ENCODE results near the gene LYPD8.

Gene LYPD8

GRCh38 chr1:248779350-248779749 is 23.8 kb upstream of the LYPD8 start:
- no peak for TF ChIP-seq GATA3 (IDR thresholded peaks at IDR 0.05; ENCODE audit: low read depth, low read length)
- TF ChIP-seq GATA2 (IDR thresholded peaks at IDR 0.05; ENCODE audit: low read depth, low read length): no peak

GRCh38 chr1:248778906-248779305 is 23.3 kb upstream of the LYPD8 start:
- TF ChIP-seq GATA2 (IDR thresholded peaks at IDR 0.05; ENCODE audit: low read depth, low read length) (no peak), GATA3 (IDR thresholded peaks at IDR 0.05; ENCODE audit: low read depth, low read length) (no peak)

GRCh38 chr1:248776991-248777390 is 21.4 kb upstream of the LYPD8 start:
- TF ChIP-seq GATA3 (IDR thresholded peaks at IDR 0.05; ENCODE audit: low read depth, low read length) (no peak), GATA2 (IDR thresholded peaks at IDR 0.05; ENCODE audit: low read depth, low read length) (no peak)

GRCh38 chr1:248775441-248775840 is 19.9 kb upstream of the LYPD8 start:
- TF ChIP-seq GATA3 (IDR thresholded peaks at IDR 0.05; ENCODE audit: low read depth, low read length): no peak
- TF ChIP-seq GATA2 (IDR thresholded peaks at IDR 0.05; ENCODE audit: low read depth, low read length): no peak

GRCh38 chr1:248759644-248760043 is 4.1 kb upstream of the LYPD8 start:
- TF ChIP-seq GATA2 (IDR thresholded peaks at IDR 0.05; ENCODE audit: low read depth, low read length): no peak
- TF ChIP-seq GATA3 (IDR thresholded peaks at IDR 0.05; ENCODE audit: low read depth, low read length): no peak

GRCh38 chr1:248758352-248758751 is 2.8 kb upstream of the LYPD8 start:
- TF ChIP-seq GATA2 (IDR thresholded peaks at IDR 0.05; ENCODE audit: low read depth, low read length) (no peak), GATA3 (IDR thresholded peaks at IDR 0.05; ENCODE audit: low read depth, low read length) (no peak)

GRCh38 chr1:248757784-248758195 is 2.2 kb upstream of the LYPD8 start:
- TF ChIP-seq GATA2 (IDR thresholded peaks at IDR 0.05; ENCODE audit: low read depth, low read length) (no peak), GATA3 (IDR thresholded peaks at IDR 0.05; ENCODE audit: low read depth, low read length) (no peak)

GRCh38 chr1:248756636-248757035 is 1.1 kb upstream of the LYPD8 start:
- TF ChIP-seq GATA3 (IDR thresholded peaks at IDR 0.05; ENCODE audit: low read depth, low read length): no peak
- TF ChIP-seq GATA2 (IDR thresholded peaks at IDR 0.05; ENCODE audit: low read depth, low read length): no peak

GRCh38 chr1:248756151-248756550 is 592 bp upstream of the LYPD8 start:
- TF ChIP-seq GATA3 (IDR thresholded peaks at IDR 0.05; ENCODE audit: low read depth, low read length) (no peak), GATA2 (IDR thresholded peaks at IDR 0.05; ENCODE audit: low read depth, low read length) (no peak)

GRCh38 chr1:248753708-248754280 is 1.8 kb downstream of the LYPD8 start:
- TF ChIP-seq GATA2 (IDR thresholded peaks at IDR 0.05; ENCODE audit: low read depth, low read length) (no peak), GATA3 (IDR thresholded peaks at IDR 0.05; ENCODE audit: low read depth, low read length) (no peak)

GRCh38 chr1:248753029-248753594 is 2.4 kb downstream of the LYPD8 start:
- no peak for TF ChIP-seq GATA2 (IDR thresholded peaks at IDR 0.05; ENCODE audit: low read depth, low read length)

GRCh38 chr1:248752161-248753028 is 3.2 kb downstream of the LYPD8 start:
- no peak for TF ChIP-seq GATA2 (IDR thresholded peaks at IDR 0.05; ENCODE audit: low read depth, low read length)
- no peak for TF ChIP-seq GATA3 (IDR thresholded peaks at IDR 0.05; ENCODE audit: low read depth, low read length)

GRCh38 chr1:248751635-248752034 is 3.9 kb downstream of the LYPD8 start:
- no peak for TF ChIP-seq GATA3 (IDR thresholded peaks at IDR 0.05; ENCODE audit: low read depth, low read length)
- no peak for TF ChIP-seq GATA2 (IDR thresholded peaks at IDR 0.05; ENCODE audit: low read depth, low read length)

GRCh38 chr1:248751142-248751541 is 4.4 kb downstream of the LYPD8 start:
- no peak for TF ChIP-seq GATA2 (IDR thresholded peaks at IDR 0.05; ENCODE audit: low read depth, low read length)
- TF ChIP-seq GATA3 (IDR thresholded peaks at IDR 0.05; ENCODE audit: low read depth, low read length): no peak

GRCh38 chr1:248750496-248750895 is 5.1 kb downstream of the LYPD8 start:
- TF ChIP-seq GATA2 (IDR thresholded peaks at IDR 0.05; ENCODE audit: low read depth, low read length): no peak
